NCI-H128 (cell line): ENCODE data around the gene GAB2.

Experiments used
- DNase-seq: peaks from one replicate; lab custom pipeline; 2025; ENCODE audit not compliant: unreplicated experiment; lab: John Stamatoyannopoulos, UW

Gene GAB2

GRCh38 chr11:78212586-78213371 is 204.8 kb downstream of the GAB2 start:
- DNase-seq = no peak

GRCh38 chr11:78211565-78211964 is 206.1 kb downstream of the GAB2 start:
- no peak for DNase-seq

- no peak for DNase-seq
These were observed 207.5 kb downstream of the GAB2 start for GRCh38 chr11:78210000-78210608.

- DNase-seq = no peak
These were observed 208.1 kb downstream of the GAB2 start for GRCh38 chr11:78209478-78209877.

GRCh38 chr11:78208257-78209165 is 209.1 kb downstream of the GAB2 start:
- DNase-seq = no peak

- no peak for DNase-seq
These were observed 209.9 kb downstream of the GAB2 start for GRCh38 chr11:78207532-78208256.

- DNase-seq = no peak
These were observed 211.9 kb downstream of the GAB2 start for GRCh38 chr11:78205691-78206090.

- no peak for DNase-seq
These were observed 212.4 kb downstream of the GAB2 start for GRCh38 chr11:78205256-78205655.

- DNase-seq = no peak
These were observed 214.4 kb downstream of the GAB2 start for GRCh38 chr11:78203184-78203583.

GRCh38 chr11:78202733-78203167 is 214.9 kb downstream of the GAB2 start:
- DNase-seq = no peak

GRCh38 chr11:78201096-78201818 is 216.4 kb downstream of the GAB2 start:
- no peak for DNase-seq

- no peak for DNase-seq
These were observed 217.1 kb downstream of the GAB2 start for GRCh38 chr11:78200553-78200952.

GRCh38 chr11:78200061-78200460 is 217.6 kb downstream of the GAB2 start:
- no peak for DNase-seq

GRCh38 chr11:78199653-78200015 is 218.0 kb downstream of the GAB2 start:
- no peak for DNase-seq

GRCh38 chr11:78199015-78199652 is 218.5 kb downstream of the GAB2 start:
- DNase-seq = no peak

GRCh38 chr11:78197816-78198215 is 219.8 kb downstream of the GAB2 start:
- DNase-seq = no peak

GRCh38 chr11:78196661-78197091 is 220.9 kb downstream of the GAB2 start:
- no peak for DNase-seq

GRCh38 chr11:78195917-78196560 is 221.6 kb downstream of the GAB2 start:
- DNase-seq = no peak

- DNase-seq = no peak
These were observed 223.1 kb downstream of the GAB2 start for GRCh38 chr11:78194490-78194889.
